HepG2 (cell line): ENCODE results near the gene TOGARAM1. TPM values are rescaled to one million over a fixed set of nuclear protein-coding genes. Genes with fewer than 3 reads are reported as not detected.

ENCODE experiments used
- BCLAF1 ChIP-seq: fragments of 450-650 bp; IDR thresholded peaks from 2 replicates; pipeline ENCODE4 v1.6.1; 2017; ENCODE audit warnings: mild to moderate bottlenecking
- DNMT3B ChIP-seq: conservative IDR thresholded peaks from 2 replicates; pipeline ENCODE4 v1.6.1; 2016; ENCODE audit warnings: missing biosample characterization, control low read depth
- NFRKB ChIP-seq: fragments of 450-650 bp; IDR thresholded peaks from 2 replicates; pipeline ENCODE4 v1.6.1; 2017
- PAWR ChIP-seq: sonication (generic); formaldehyde crosslinking; IDR thresholded peaks from 2 replicates; pipeline ENCODE4 v1.4.0; 2020; ENCODE audit warnings: missing genetic modification reagents, mild to moderate bottlenecking, borderline replicate concordance
- POLR2A ChIP-seq, 2 experiments: IDR thresholded peaks; 2 replicates each; pipeline ENCODE4 v1.6.1; 2011; ENCODE audit warnings: low read depth in 2 of 2, low read length in 2 of 2, mild to moderate bottlenecking in 1 of 2, moderate library complexity in 1 of 2; ENCODE audit not compliant: insufficient read depth in 1 of 2
- RFX3 ChIP-seq: IDR thresholded peaks from 2 replicates; pipeline ENCODE4 v1.6.1; 2016; ENCODE audit warnings: missing biosample characterization, missing genetic modification reagents
- SNAI1 ChIP-seq: sonication (generic); formaldehyde crosslinking; IDR thresholded peaks from 2 replicates; pipeline ENCODE4 v1.5.0; 2020; ENCODE audit warnings: mild to moderate bottlenecking, missing genetic modification reagents, borderline replicate concordance
- SSRP1 ChIP-seq: IDR thresholded peaks from 2 replicates; pipeline ENCODE4 v1.6.1; 2016; ENCODE audit warnings: control low read depth
- STAG1 ChIP-seq: sonication (generic); formaldehyde crosslinking; IDR thresholded peaks from 2 replicates; pipeline ENCODE4 v1.4.0; 2020; ENCODE audit warnings: missing genetic modification reagents
- THAP11 ChIP-seq: IDR thresholded peaks from 2 replicates; pipeline ENCODE4 v1.6.1; 2016; ENCODE audit warnings: missing biosample characterization, missing genetic modification reagents
- YEATS2 ChIP-seq: sonication (generic); formaldehyde crosslinking; IDR thresholded peaks from 2 replicates; pipeline ENCODE4 v1.4.0; 2020; ENCODE audit warnings: missing genetic modification reagents, borderline replicate concordance
- ZNF274 ChIP-seq: sonication (generic); formaldehyde crosslinking; IDR thresholded peaks from 2 replicates; pipeline ENCODE4 v1.5.1; 2020; ENCODE audit warnings: mild to moderate bottlenecking, missing genetic modification reagents
- ZNF282 ChIP-seq: fragments of 450-650 bp; IDR thresholded peaks from 2 replicates; pipeline ENCODE4 v1.6.1; 2018; ENCODE audit not compliant: partially characterized antibody
- ZNF354B ChIP-seq: sonication (generic); formaldehyde crosslinking; IDR thresholded peaks from 2 replicates; pipeline ENCODE4 v1.8.0; 2022; ENCODE audit warnings: mild to moderate bottlenecking, missing genetic modification reagents
- ZNF577 ChIP-seq: sonication (generic); formaldehyde crosslinking; IDR thresholded peaks from 2 replicates; pipeline ENCODE4 v1.4.0; 2020; ENCODE audit warnings: mild to moderate bottlenecking, low read depth, missing genetic modification reagents, borderline replicate concordance
- ZSCAN5A ChIP-seq: sonication (generic); formaldehyde crosslinking; IDR thresholded peaks from 2 replicates; pipeline ENCODE4 v1.8.0; 2022; ENCODE audit warnings: mild to moderate bottlenecking, missing genetic modification reagents, borderline replicate concordance
- polyA plus RNA-seq, 8 experiments: library from polyadenylated mRNA; depleted of rRNA in 3 of 8; stranded (reverse) in 7 of 8; unstranded in 1 of 8; fragments of >200 nt; fragmentation: Illumina TruSeq in 4 of 8; extraction: Trizol in 4 of 8; gene quantifications; 2 replicates each; pipeline versions ENCODE4 v1.2.1 to v1.2.3, GENCODE V29; 2011 to 2016; ENCODE audit warnings: low read depth in 4 of 8, missing spikeins in 1 of 8, mixed read lengths in 1 of 8; ENCODE audit not compliant: insufficient read depth in 1 of 8
- total RNA-seq, 5 experiments: library from RNA; depleted of rRNA; stranded (reverse); fragments of >200 nt; fragmentation: Illumina TruSeq; extraction: Trizol; gene quantifications; 2 replicates each; pipeline ENCODE4 v1.2.3, GENCODE V29; 2016; ENCODE audit warnings: low read depth in 1 of 5
- TF ChIP-seq, protein P1 (sequence below): sonication (generic); formaldehyde crosslinking; IDR thresholded peaks from 2 replicates; pipeline ENCODE4 v1.4.0; 2020; ENCODE audit warnings: mild to moderate bottlenecking, missing genetic modification reagents
- TF ChIP-seq, protein P2 (sequence below): sonication (generic); formaldehyde crosslinking; IDR thresholded peaks from 2 replicates; pipeline ENCODE4 v1.5.0; 2020; ENCODE audit warnings: mild to moderate bottlenecking, missing genetic modification reagents
- TF ChIP-seq, protein P3 (sequence below): sonication (generic); formaldehyde crosslinking; IDR thresholded peaks from 2 replicates; pipeline ENCODE4 v1.4.0; 2020; ENCODE audit warnings: mild to moderate bottlenecking, missing genetic modification reagents, borderline replicate concordance

TOGARAM1 gene
- total and polyA plus RNA-seq, 2 of the 13 experiments (the other 11 are each of a cell fraction or from before 2014, with no cell fraction given) = 5.6 to 9.8 TPM

GRCh38 chr14:44963775-44964380 lies 1.9 kb downstream of the TOGARAM1 start (continued):
- TF ChIP-seq YEATS2 (CRISPR knock-in tag) (no peak), BCLAF1 (no peak), PAWR (CRISPR knock-in tag) (no peak), SNAI1 (no peak), SSRP1 (CRISPR knock-in tag) (no peak), ZNF354B (no peak), ZSCAN5A (CRISPR knock-in tag) (no peak), DNMT3B (CRISPR knock-in tag) (no peak), STAG1 (CRISPR knock-in tag) (peak; percentile 15; the same call in 1 of the 2 replicates), ZNF274 (no peak), NFRKB (no peak), POLR2A (IDR thresholded peaks at IDR 0.05; ENCODE audit: insufficient read depth in 1 of 2, low read depth in 2 of 2, low read length in 2 of 2) (no peak), ZNF282 (no peak), THAP11 (CRISPR knock-in tag) (peak; percentile 24; the same call in 1 of the 2 replicates), RFX3 (CRISPR knock-in tag) (no peak), ZNF577 (CRISPR knock-in tag) (no peak)
- TF ChIP-seq, protein P1, sequence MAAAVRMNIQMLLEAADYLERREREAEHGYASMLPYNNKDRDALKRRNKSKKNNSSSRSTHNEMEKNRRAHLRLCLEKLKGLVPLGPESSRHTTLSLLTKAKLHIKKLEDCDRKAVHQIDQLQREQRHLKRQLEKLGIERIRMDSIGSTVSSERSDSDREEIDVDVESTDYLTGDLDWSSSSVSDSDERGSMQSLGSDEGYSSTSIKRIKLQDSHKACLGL = 0 out of 2 replicates have a peak, but pooled peaks have one; percentile 27
- TF ChIP-seq, protein P2, sequence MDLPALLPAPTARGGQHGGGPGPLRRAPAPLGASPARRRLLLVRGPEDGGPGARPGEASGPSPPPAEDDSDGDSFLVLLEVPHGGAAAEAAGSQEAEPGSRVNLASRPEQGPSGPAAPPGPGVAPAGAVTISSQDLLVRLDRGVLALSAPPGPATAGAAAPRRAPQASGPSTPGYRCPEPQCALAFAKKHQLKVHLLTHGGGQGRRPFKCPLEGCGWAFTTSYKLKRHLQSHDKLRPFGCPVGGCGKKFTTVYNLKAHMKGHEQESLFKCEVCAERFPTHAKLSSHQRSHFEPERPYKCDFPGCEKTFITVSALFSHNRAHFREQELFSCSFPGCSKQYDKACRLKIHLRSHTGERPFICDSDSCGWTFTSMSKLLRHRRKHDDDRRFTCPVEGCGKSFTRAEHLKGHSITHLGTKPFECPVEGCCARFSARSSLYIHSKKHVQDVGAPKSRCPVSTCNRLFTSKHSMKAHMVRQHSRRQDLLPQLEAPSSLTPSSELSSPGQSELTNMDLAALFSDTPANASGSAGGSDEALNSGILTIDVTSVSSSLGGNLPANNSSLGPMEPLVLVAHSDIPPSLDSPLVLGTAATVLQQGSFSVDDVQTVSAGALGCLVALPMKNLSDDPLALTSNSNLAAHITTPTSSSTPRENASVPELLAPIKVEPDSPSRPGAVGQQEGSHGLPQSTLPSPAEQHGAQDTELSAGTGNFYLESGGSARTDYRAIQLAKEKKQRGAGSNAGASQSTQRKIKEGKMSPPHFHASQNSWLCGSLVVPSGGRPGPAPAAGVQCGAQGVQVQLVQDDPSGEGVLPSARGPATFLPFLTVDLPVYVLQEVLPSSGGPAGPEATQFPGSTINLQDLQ = no peak
- TF ChIP-seq, protein P3, sequence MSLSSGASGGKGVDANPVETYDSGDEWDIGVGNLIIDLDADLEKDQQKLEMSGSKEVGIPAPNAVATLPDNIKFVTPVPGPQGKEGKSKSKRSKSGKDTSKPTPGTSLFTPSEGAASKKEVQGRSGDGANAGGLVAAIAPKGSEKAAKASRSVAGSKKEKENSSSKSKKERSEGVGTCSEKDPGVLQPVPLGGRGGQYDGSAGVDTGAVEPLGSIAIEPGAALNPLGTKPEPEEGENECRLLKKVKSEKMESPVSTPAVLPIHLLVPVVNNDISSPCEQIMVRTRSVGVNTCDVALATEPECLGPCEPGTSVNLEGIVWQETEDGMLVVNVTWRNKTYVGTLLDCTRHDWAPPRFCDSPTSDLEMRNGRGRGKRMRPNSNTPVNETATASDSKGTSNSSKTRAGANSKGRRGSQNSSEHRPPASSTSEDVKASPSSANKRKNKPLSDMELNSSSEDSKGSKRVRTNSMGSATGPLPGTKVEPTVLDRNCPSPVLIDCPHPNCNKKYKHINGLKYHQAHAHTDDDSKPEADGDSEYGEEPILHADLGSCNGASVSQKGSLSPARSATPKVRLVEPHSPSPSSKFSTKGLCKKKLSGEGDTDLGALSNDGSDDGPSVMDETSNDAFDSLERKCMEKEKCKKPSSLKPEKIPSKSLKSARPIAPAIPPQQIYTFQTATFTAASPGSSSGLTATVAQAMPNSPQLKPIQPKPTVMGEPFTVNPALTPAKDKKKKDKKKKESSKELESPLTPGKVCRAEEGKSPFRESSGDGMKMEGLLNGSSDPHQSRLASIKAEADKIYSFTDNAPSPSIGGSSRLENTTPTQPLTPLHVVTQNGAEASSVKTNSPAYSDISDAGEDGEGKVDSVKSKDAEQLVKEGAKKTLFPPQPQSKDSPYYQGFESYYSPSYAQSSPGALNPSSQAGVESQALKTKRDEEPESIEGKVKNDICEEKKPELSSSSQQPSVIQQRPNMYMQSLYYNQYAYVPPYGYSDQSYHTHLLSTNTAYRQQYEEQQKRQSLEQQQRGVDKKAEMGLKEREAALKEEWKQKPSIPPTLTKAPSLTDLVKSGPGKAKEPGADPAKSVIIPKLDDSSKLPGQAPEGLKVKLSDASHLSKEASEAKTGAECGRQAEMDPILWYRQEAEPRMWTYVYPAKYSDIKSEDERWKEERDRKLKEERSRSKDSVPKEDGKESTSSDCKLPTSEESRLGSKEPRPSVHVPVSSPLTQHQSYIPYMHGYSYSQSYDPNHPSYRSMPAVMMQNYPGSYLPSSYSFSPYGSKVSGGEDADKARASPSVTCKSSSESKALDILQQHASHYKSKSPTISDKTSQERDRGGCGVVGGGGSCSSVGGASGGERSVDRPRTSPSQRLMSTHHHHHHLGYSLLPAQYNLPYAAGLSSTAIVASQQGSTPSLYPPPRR (CRISPR knock-in tag) = no peak
